ENCODE measurements around the gene RPS21.

GRCh38 chr20:62423326-62423706 lies 36.4 kb downstream of the RPS21 start:
- TF ChIP-seq CTCF (conservative IDR thresholded peaks at IDR 0.05; ENCODE audit: low read depth, low read length) (no peak), NFE2L2 (IDR thresholded peaks at IDR 0.05; ENCODE audit: low read depth, low read length) (no peak), MAZ (IDR thresholded peaks at IDR 0.05; ENCODE audit: borderline replicate concordance, low read depth, low read length) (no peak), POLR2A (IDR thresholded peaks at IDR 0.05; ENCODE audit: low read depth, low read length) (no peak), RAD21 (IDR thresholded peaks at IDR 0.05; ENCODE audit: low read length) (no peak), ELK1 (IDR thresholded peaks at IDR 0.05; ENCODE audit: borderline replicate concordance, low read depth, low read length) (no peak), MAFK (IDR thresholded peaks at IDR 0.05; ENCODE audit: low read depth, low read length) (no peak), USF2 (IDR thresholded peaks at IDR 0.05; ENCODE audit: low read depth, low read length) (no peak), SMC3 (IDR thresholded peaks at IDR 0.05; ENCODE audit: low read depth, low read length) (no peak), RCOR1 (IDR thresholded peaks at IDR 0.05; ENCODE audit: insufficient replicate concordance, low read length) (no peak), CHD1 (IDR thresholded peaks at IDR 0.05; ENCODE audit: low read depth, low read length) (no peak), CEBPB (IDR thresholded peaks at IDR 0.05; ENCODE audit: low read depth, low read length) (no peak)

Data from IMR-90 (cell line).